GM21576 (cell line): ENCODE measurements around the gene VEGFA.

Source experiments
- ATAC-seq: cut with Tn5 transposase; IDR thresholded peaks from one replicate; pipeline ENCODE4 v1.9.1; 2021; ENCODE audit warnings: mild to moderate bottlenecking, moderate library complexity; ENCODE audit not compliant: unreplicated experiment

VEGFA gene

GRCh38 chr6:43819958-43820357 lies 49.9 kb downstream of the VEGFA start:
- ATAC-seq: no peak

GRCh38 chr6:43820486-43820885 lies 50.5 kb downstream of the VEGFA start:
- ATAC-seq: no peak

GRCh38 chr6:43821101-43821886 lies 51.3 kb downstream of the VEGFA start:
- no peak for ATAC-seq

GRCh38 chr6:43823390-43823789 lies 53.4 kb downstream of the VEGFA start:
- ATAC-seq: no peak

GRCh38 chr6:43823879-43824702 lies 54.1 kb downstream of the VEGFA start:
- ATAC-seq: no peak

- ATAC-seq: no peak
These were observed 54.7 kb downstream of the VEGFA start for GRCh38 chr6:43824703-43825064.

- no peak for ATAC-seq
These were observed 55.4 kb downstream of the VEGFA start for GRCh38 chr6:43825187-43826115.

- no peak for ATAC-seq
These were observed 56.7 kb downstream of the VEGFA start for GRCh38 chr6:43826730-43827129.

GRCh38 chr6:43827898-43828297 lies 57.9 kb downstream of the VEGFA start:
- ATAC-seq: no peak

- ATAC-seq: no peak
These were observed 58.7 kb downstream of the VEGFA start for GRCh38 chr6:43828711-43829110.

GRCh38 chr6:43829470-43829869 lies 59.5 kb downstream of the VEGFA start:
- no peak for ATAC-seq

- ATAC-seq: no peak
These were observed 60.8 kb downstream of the VEGFA start for GRCh38 chr6:43830775-43831174.

- ATAC-seq: no peak
These were observed 61.2 kb downstream of the VEGFA start for GRCh38 chr6:43831191-43831590.

- ATAC-seq: no peak
These were observed 63.4 kb downstream of the VEGFA start for GRCh38 chr6:43833223-43833995.

GRCh38 chr6:43833996-43834390 lies 64.0 kb downstream of the VEGFA start:
- ATAC-seq: no peak

- no peak for ATAC-seq
These were observed 64.6 kb downstream of the VEGFA start for GRCh38 chr6:43834528-43835155.

- no peak for ATAC-seq
These were observed 65.9 kb downstream of the VEGFA start for GRCh38 chr6:43835872-43836419.
